GM21717 (cell line): ENCODE data around the gene ABCA1.
"Not testable (repeated sequence)": the region's sequence is repeated elsewhere in the genome, so short reads cannot be mapped to it uniquely, and the experiment has no call there.

ENCODE experiments used
- ATAC-seq: cut with Tn5 transposase; IDR thresholded peaks from one replicate; pipeline ENCODE4 v1.9.1; 2021; ENCODE audit warnings: mild to moderate bottlenecking, moderate library complexity; ENCODE audit not compliant: unreplicated experiment

The ABCA1 gene

DNA sequence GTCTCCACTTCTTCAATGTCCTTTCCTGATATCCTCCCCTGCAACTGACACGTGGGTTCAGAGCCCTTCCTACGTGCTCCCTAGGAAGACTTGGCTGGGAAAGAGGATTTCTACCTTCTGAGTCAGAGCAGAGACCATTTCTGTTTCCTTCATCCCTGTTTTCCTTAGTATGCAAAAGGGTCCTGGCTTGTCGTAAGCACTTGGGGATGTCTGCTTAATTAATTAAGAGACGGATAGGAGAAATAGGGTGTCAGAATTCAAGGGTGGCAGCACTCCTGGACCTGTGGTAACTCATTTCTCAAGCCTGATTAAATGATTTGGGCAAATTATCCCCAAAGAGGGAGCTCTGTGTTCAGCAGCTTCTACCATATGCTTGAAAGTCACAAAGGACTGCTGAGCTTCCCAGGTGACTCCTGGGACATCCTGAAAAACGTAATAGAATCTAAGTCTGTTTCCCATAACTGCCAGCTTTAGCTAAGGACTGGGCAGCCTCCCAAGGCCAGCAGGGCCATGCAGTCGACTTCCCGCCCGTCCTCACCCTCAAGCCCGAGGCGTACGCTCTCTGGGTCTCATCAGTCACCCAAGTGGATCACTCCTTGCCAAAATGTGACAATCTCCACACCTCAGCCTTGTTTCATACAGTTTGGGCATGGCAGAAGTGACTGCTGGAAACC, 20.5 kb downstream of the ABCA1 start:
- ATAC-seq, result no peak

DNA sequence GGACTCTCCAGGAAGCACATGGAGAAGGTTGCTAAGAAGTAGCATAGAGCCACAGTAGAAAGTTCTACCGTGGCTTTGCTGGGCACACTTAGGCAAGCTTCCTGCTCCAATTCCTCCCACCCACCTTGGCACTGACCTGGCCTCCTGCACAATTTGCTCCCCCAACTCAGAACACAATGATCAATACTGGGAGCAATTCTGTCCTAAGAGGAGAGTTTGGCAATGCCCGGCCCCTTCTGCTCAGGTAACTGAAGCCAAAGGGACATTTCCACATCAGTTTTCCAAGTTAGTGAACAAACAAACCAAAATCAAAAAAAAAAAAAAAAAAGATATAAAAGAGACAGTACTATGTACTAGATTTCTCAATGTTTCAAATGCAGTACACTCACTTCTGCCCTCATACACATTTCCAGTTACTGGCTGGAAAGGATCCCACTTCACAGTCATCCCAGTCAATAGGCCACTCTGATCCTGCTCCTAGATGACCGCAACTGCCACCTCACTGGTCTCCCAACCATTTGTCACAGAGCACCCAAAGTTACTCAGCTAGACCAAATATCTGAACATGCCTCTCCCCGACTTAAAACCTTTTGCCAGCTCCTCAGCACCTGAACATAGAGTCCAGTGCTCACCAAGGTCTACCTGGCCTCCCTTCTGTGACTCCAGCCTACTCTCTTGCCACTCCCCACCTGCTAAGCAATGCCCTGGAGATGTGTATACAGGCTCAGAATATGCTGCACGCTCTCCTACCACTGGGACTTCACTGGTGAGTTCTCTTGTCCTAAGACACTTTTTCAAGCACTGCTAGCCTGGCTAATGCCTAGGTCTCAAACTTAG, 21.3 kb downstream of the ABCA1 start:
- ATAC-seq, result no peak

DNA sequence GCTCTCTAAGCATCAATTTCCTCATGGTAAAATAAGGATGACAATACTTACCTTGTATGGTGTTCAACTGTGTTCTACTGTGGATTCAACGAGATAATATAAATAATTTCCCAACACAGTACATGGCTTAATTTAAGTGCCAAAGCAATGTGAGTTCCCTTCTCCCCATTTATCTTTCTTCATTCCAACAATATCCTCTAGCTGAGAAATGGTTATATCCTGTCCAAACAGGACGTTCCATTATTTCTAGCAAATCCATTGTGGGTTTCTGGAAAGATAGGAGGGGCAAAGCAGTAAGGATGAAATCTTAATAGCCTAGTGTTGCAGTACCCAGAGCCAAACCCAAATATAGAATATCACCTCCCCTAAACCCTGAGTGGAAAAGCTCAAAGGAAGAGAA, 22.0 kb downstream of the ABCA1 start:
- ATAC-seq, result no peak

DNA sequence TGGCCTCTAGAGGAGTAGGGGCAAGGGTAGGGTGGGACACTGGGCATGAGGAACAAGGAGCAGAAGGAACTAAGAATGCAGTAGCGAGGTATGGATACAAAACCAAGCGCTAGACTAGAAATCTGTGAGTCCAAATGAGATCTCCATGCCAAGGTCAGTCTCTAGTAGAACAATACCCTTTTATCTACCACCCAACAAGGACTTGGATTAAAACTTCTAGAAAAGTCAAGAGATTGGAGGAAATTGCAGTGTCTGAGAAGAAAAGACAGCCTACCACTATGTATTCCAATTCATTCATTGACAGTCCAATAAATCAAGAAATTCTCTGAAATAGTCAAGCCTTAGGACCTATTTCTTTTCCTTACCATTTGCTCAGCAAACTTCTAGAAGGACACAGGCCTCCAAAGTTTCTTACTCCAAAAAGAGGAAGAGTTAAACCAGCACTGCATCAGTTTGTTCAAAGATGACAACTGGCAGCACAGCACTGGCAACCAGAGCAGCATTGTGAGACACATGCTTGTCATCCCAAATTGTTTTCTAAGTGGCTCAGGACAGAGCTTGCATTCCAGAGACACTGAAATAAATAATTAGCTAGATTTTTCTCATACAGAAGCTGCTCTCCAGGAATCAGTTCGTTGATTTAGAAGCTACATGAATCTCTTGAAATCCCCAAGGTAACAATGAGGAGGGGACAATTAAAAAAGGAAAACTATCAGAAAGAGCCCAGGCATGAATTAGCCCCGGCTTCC, 22.6 kb downstream of the ABCA1 start:
- ATAC-seq, result no peak

DNA sequence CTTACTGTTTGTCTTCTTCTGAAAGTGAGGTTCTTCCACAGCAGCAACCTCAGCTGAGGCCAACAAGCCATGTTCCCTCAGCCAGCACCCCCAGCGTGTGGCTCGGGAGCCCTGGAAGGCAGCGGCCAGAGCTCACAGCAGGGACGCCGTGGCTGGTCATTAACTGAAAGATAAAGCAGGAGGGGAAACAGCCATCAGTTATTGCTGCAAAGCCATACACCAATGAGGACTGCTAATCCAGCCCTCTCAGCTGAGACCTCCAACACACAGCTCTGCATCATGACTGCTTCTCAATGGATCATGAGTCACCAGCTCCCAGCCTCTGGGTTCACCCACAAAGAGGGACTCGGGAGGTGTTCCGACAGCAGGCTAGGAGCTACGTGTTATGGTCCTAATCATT, 24.3 kb downstream of the ABCA1 start:
- no peak for ATAC-seq

DNA sequence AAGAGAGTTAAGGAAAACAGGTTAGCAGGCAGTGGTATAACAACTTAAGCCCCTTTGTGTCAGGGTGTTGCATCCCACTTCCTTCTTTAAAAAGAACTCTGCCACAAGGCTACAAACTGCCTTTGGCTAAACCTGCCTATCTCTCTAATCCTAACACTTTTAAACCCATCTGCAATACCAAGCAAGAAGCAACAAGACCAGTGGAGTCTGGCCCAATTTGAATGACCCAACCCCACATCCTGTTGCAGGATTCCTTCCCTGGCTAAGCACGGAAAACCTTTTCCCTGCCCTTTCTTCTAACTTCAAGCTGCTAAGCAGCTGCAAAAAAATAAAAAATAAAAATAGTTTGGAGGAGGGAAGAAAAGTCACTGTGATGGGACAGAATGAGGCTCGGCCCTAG, 27.1 kb downstream of the ABCA1 start:
- no peak for ATAC-seq

DNA sequence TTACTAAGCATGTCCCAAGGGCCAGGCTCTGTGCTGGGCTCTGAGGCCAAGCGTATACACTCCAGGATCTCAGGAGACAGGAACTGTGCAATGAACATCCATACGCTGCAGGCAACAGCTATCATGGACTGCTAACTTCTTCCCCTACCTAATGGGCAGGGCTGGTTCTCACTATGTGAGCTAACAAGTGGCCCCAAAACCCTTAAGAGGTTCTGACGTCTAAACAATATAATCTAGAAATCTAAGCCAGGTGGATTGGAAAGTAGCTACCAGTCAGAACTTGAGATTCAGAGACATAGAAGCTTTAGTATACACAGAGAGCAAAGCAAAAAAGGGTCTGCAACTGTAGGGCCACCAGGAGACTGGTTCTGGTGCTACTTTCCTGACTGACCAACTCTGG, 27.6 kb downstream of the ABCA1 start:
- no peak for ATAC-seq

DNA sequence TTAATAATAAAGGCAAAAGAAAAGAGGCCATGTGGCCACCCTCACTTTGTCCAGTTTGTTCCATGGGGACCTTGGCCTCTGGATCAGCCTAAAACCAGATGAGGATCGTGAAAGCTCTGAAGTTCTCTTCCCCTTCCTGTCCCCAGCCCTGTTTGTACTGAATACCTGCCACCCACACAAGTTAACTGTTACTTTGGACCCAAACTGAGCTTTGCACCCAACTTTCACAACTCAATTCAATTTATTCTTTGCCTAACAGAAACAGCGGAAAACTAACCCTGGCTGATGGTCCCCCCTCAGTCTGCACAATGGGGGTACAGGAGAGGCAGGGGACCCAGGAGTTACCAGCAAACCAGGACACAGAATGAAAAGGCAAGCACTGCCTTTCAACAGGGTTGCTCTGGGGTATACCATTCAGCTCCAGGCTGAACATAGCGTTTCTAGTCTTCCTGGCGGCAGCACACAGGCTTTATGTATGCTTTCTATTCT, 28.2 kb downstream of the ABCA1 start:
- ATAC-seq, result no peak

DNA sequence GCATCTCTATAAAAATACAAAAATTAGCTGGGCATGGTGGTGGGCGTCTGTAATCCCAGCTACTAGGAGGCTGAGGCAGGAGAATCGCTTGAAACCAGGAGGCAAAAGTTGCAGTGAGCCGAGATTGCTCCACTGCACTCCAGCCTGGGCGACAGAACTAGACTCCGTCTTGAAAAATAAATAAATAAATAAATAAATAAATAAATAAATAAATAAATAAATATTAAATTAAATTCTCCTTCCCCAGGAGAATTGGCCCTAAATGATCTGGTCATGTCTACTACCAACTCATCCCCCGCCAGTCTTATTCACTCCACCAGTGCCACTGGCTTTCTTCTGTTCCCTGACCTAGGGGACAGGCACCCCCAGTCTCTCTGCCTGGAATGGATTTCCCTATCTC, 29.6 kb downstream of the ABCA1 start:
- ATAC-seq, result not testable (repeated sequence)

DNA sequence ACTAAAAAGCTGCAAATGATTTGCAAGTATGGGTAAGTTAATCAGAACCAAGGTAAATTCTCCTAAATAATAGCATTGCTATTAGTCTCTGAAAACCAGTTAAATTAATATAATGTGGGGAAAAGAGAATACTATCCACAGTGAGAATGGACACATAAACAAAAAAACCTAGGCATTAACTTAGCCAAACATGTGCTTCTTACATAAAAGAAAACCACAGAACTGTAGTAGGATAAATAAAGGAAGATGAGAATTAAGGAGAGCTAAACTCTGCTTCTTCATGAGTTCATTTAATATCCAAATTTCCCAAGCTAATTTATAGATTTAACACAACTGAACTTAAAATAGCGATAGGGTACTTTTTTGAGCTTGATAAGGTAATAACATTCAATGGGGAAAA, 31.8 kb downstream of the ABCA1 start:
- ATAC-seq, result no peak

DNA sequence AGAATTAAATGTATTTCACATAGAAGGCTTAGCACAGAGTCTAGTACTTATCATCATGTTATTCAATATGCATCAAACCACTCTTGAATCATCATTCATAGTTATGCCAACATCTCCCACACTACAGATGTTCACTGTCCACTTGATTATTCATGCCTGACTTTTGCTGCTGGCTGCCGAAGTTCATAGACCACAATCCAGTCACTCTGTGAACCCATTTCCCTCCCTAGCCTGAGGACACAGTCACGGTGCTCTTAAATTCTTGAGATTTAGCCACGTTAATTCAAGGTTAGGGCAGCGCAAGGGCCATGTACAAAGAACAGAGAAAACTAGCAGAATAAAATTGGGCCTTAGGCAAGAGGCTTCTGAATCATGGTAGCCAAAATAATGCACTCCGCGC, 32.4 kb downstream of the ABCA1 start:
- ATAC-seq, result no peak

DNA sequence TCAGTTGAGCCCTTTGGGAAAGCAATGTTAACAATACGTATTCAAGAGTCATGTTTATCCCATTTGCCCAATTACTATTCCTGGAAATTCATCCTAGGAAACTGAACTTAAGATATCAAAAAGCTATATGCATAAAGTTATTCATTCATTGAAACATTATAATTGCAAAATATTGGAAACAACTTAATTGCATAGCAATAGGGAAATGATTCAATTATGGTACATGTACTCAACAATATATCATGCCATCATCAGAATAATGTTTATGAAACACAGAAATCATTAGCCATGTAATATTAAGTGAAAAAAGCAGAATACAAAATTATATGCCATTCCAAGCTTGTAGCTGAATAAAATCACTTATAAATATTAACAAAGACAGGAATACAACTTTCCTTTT, 35.3 kb downstream of the ABCA1 start:
- no peak for ATAC-seq

DNA sequence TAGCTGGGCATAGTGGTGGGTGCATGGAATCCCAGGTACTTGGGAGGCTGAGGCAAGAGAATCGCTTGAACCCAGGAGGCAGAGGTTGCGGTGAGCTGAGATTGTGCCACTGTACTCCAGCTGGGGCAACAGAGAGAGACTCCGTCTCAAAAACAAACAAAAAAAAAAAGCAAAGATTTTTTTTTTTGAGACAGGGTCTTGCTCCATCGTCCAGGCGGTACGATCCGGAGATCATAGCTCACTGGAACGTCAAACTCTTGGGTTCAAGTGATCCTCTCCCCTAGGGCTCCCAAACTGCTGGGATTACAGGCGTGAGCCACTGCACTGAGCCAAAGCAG, 37.6 kb downstream of the ABCA1 start:
- ATAC-seq, result no peak

DNA sequence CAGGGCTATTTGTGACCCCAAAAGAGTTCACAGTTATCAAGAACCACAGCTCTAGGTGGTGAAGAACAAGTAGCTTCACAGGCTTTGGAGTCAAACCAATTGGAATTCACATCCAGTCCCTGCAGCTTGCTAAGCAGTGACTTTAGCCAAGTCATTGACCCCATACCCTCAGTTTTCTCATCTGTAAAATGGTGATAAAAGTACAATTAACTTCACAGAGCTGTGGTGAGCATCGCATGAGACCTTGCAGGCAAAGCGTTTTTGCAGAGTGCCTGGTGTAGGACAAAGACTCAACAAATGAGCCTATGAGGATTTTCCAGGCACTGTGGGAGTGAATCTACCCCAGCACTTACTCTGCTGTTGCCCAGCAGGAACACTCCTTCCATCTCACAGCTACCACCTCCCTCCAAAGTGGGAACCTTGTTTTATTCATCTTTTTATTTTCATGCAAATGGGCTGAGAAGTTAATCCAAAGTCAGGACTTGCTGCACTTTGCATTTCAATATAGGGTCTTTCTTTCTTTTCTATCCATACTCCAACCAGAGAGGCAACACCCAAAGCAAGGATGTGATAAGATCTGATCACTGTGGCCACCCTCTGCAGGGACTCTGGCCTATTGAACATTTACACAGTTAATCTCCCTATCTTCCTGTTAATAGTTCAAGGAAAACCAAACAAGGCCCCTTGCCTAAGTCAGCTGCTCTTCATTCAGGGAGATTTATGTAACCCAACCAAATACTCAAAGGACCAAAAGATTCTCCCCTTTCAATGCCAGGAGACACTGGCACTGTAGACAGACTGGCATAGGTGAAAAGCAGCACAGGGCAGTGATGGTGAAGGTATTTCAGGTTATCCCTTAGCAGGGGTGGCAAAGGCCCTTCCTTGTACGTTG, 41.9 kb downstream of the ABCA1 start:
- ATAC-seq, result no peak

DNA sequence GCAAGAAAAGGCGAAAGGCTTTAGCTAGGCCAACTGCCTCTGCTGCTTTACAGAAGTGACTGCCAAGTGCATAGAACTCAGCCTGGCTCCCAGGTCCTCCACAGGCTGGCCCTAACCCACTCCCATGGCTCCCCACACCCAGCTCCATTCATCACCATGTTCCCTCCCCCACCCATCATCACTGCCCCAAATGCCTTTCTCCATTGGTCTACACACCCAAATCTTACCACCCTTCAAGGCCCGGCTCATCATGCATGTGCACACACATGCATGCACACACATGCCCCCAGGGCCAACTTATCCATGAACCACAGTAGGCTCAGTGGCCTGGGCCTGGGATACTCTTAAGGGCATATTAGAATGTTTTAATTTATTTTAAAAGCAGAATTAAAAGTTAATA, 44.8 kb downstream of the ABCA1 start:
- ATAC-seq, result no peak

DNA sequence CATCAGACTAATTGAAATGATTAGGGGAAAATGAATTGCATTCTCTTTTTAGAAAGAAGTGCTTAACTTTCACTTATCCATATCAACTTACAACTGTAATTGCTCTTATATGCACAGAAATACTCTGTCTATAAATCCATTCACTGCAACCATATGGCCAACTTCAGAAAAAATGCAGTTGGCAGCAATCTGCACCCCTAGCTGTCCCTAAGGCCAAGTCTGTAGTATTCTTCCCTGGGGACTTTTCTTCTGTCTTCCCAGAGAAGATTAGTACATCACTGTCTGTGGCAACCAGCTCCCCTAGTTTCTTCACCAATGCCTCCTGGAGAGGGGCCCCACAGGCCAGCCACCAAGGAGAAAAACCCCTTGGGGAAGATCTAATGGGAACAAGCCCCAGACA, 45.4 kb downstream of the ABCA1 start:
- no peak for ATAC-seq

DNA sequence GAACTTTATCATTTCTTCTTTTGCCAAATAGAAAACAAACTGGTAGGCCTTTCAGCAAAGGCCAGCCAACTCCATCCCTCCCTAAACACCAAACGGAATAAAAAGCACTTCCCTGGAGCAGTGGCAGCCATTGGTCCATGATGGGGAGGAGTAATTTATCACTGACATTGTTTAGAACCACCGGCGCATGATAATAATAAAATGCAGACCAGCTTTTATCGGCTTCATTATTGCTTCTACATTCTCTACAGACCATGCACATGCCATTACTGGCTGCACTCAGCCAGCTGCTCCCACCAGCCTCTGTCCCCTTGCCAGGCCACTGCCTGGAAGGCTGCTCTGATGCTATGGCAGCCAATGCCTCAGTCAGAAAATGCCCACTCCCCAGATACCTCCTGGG, 45.9 kb downstream of the ABCA1 start:
- no peak for ATAC-seq

DNA sequence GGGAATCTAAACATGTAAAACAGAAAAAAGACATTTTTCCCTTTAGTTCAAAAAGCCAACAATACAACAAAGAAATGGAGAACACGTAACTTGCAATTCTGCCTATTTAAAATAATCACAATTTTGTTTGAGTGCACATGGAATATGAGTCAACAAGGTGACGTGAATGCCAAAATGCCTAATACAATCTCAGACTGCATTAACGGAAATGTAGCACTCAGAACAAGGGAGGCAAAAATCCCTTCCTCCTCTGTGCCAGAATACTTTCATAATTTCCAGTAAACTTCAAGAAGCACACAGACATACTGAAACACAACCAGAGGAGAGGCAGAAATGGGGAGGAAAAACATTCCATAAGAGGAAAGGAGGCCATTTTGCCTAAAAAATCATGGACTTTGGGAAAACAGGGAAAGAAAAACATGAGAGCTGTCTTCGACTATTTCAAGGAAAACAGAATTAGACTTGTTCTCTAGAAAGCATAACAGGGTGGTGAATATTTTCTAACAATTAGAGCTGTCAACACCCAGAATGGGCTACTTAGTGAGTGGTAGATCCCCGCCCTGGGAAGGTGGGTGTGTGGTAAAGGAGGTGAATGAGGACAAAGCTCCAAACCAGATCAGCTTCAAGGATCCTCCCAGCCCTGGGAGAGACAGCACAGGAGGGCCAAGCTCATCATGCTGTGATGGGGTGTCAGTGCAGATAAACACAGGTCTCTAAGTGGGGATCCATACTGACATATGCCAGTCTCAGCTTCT, 48.2 kb downstream of the ABCA1 start:
- no peak for ATAC-seq

DNA sequence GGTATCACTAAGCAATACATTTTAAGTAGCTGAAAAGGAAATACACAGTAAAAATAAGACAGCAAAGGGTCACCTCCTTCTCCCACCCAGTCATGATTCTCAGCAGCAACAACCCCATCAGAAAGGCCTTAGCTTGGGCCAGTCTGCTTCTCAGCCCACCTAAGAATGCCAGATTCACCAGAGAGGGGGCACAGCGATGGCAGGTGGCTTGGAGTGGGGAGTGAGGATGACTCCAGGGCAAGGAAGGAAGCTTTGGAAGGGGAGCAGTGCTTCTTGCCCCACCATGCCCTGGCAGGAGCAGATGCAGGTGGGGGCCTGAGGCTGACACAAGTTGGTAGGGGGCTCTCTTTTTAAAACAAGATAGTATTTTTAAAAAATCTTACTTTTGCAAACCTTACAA, 51.4 kb downstream of the ABCA1 start:
- ATAC-seq, result no peak

DNA sequence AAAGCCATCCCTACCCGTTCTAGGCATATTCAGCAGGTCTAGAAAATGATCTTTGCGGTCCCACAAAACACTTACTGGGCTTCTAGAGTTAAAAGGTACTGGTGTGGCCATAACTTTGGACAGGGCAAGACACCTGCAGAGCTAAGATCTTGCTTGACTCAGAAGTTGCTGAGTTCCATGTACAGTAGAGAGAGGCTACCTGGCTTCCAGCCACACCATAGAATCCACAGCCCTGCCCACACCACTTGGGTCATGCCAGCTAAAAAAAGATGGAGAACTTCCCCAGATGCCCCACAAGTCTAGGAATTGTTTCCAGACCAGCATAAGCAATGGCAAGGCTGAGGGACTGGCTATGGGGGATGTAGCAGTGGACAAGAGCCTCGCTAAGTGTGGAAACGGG, 52.1 kb downstream of the ABCA1 start:
- no peak for ATAC-seq
